Epithelial cell of esophagus (primary cell): ENCODE results near the gene RAI1.
"Not testable (repeated sequence)": the region's sequence is repeated elsewhere in the genome, so short reads cannot be mapped to it uniquely, and the experiment has no call there.

ENCODE experiments used
- DNase-seq: peaks from one replicate; pipeline ENCODE4 v3.0.0; 2010; ENCODE audit warnings: low read depth
- H3K4me3 ChIP-seq: 2 replicates; pipeline ENCODE4 v1.5.1; 2011; ENCODE audit warnings: mild to moderate bottlenecking, low read length, control low read depth
- CTCF ChIP-seq: IDR thresholded peaks from 2 replicates; pipeline ENCODE4 v1.5.1; 2011; ENCODE audit warnings: low read depth, mild to moderate bottlenecking, low read length, control low read depth, inconsistent platforms; ENCODE audit not compliant: insufficient read depth; ENCODE audit errors: missing control alignments

Gene RAI1

GRCh38 chr17:17805575-17805974 lies 124.3 kb downstream of the RAI1 start:
- DNase-seq = peak; percentile 57
- H3K4me3 ChIP-seq = no peak overlapping the region
- TF ChIP-seq CTCF = no peak

- no peak overlapping the region for H3K4me3 ChIP-seq
- TF ChIP-seq CTCF = no peak
- no peak for DNase-seq
Observed at GRCh38 chr17:17806035-17806434, 124.8 kb downstream of the RAI1 start.

- DNase-seq = no peak
- H3K4me3 ChIP-seq = no peak overlapping the region
- TF ChIP-seq CTCF = no peak
Observed at GRCh38 chr17:17806611-17807274, 125.5 kb downstream of the RAI1 start.

- H3K4me3 ChIP-seq = no peak overlapping the region
- no peak for TF ChIP-seq CTCF
- no peak for DNase-seq
Observed at GRCh38 chr17:17807440-17807839, 126.2 kb downstream of the RAI1 start.

- not testable (repeated sequence) for DNase-seq, H3K4me3 ChIP-seq
Observed at GRCh38 chr17:17808200-17808599, 126.9 kb downstream of the RAI1 start.

GRCh38 chr17:17808706-17809432 lies 127.6 kb downstream of the RAI1 start:
- peak; percentile 49 for DNase-seq
- H3K4me3 ChIP-seq = no peak overlapping the region
- TF ChIP-seq CTCF = no peak

- DNase-seq = no peak
- no peak for TF ChIP-seq CTCF
- H3K4me3 ChIP-seq = no peak overlapping the region
Observed at GRCh38 chr17:17809531-17810083, 128.3 kb downstream of the RAI1 start.
